Prostate gland (tissue), 2 donors: ENCODE results near the gene SPIN1.

Experiments
- POLR2A ChIP-seq: fragments of 450-650 bp; IDR thresholded peaks from one replicate; pipeline ENCODE4 v1.6.1; 2016; ENCODE audit warnings: antibody characterized with exemption, mild to moderate bottlenecking
- POLR2AphosphoS5 ChIP-seq: sonication (generic); formaldehyde crosslinking; IDR thresholded peaks from one replicate; pipeline ENCODE4 v1.6.1; 2017; ENCODE audit warnings: antibody characterized with exemption
- TF ChIP-seq, protein P1 (sequence below), 4 experiments: fragments of 200-600 bp in 2 of 4; fragments of 450-650 bp in 2 of 4; sonication (generic) in 2 of 4; IDR thresholded peaks; 1 replicate in 3 of 4; 2 replicates in 1 of 4; pipeline ENCODE4 v1.5.1; 2016 to 2019; ENCODE audit warnings: antibody characterized with exemption in 4 of 4, mild to moderate bottlenecking in 2 of 4, moderate library complexity in 2 of 4

DNA sequence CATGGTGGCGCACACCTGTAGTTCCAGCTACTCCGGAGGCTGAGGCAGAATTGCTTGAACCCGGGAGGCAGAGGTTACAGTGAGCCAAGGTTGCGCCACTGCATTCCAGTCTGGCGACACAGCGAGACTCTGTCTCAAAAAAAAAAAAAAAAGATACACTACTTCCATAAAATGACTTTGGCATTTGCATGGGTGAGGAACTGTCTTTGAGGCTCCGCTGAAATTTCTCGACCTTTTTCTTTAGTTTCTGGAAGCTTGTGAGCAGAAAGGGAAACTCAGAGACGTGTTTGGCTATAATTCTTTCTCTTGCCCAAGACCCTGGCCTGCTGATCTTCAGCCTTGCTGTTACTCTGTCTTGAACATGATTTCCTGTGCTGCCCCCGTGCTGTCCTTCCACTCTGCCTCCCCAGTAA, 37.3 kb downstream of the SPIN1 start:
- TF ChIP-seq POLR2AphosphoS5 (no peak), POLR2A (no peak)
- TF ChIP-seq, protein P1, sequence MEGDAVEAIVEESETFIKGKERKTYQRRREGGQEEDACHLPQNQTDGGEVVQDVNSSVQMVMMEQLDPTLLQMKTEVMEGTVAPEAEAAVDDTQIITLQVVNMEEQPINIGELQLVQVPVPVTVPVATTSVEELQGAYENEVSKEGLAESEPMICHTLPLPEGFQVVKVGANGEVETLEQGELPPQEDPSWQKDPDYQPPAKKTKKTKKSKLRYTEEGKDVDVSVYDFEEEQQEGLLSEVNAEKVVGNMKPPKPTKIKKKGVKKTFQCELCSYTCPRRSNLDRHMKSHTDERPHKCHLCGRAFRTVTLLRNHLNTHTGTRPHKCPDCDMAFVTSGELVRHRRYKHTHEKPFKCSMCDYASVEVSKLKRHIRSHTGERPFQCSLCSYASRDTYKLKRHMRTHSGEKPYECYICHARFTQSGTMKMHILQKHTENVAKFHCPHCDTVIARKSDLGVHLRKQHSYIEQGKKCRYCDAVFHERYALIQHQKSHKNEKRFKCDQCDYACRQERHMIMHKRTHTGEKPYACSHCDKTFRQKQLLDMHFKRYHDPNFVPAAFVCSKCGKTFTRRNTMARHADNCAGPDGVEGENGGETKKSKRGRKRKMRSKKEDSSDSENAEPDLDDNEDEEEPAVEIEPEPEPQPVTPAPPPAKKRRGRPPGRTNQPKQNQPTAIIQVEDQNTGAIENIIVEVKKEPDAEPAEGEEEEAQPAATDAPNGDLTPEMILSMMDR (IDR thresholded peaks at IDR 0.05), result no peak
